ENCODE measurements around the gene UTF1.

GRCh38 chr10:133227256-133227655 lies 2.8 kb upstream of the UTF1 start:
- TF ChIP-seq, protein P1, sequence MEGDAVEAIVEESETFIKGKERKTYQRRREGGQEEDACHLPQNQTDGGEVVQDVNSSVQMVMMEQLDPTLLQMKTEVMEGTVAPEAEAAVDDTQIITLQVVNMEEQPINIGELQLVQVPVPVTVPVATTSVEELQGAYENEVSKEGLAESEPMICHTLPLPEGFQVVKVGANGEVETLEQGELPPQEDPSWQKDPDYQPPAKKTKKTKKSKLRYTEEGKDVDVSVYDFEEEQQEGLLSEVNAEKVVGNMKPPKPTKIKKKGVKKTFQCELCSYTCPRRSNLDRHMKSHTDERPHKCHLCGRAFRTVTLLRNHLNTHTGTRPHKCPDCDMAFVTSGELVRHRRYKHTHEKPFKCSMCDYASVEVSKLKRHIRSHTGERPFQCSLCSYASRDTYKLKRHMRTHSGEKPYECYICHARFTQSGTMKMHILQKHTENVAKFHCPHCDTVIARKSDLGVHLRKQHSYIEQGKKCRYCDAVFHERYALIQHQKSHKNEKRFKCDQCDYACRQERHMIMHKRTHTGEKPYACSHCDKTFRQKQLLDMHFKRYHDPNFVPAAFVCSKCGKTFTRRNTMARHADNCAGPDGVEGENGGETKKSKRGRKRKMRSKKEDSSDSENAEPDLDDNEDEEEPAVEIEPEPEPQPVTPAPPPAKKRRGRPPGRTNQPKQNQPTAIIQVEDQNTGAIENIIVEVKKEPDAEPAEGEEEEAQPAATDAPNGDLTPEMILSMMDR (IDR thresholded peaks at IDR 0.05), result no peak
- TF ChIP-seq POLR2A (IDR thresholded peaks at IDR 0.05) (no peak), POLR2AphosphoS5 (IDR thresholded peaks at IDR 0.05; ENCODE audit: insufficient read depth in 1 of 2, low read depth in 1 of 2) (no peak)

Data from vagina (tissue), 2 donors.